HEK293 (cell line): ENCODE results near the gene C4orf36.

Source experiments
- CTCF ChIA-PET: fragments of 350-600 bp; formaldehyde crosslinking; extraction: SDS; loops from one replicate; lab custom pipeline; 2021; ENCODE audit warnings: antibody characterized with exemption; lab: Yijun Ruan, JAX
- POLR2A ChIA-PET: fragments of 300-600 bp; formaldehyde crosslinking; extraction: SDS; loops from one replicate; lab custom pipeline; 2020; ENCODE audit warnings: antibody characterized with exemption, inconsistent platforms; lab: Yijun Ruan, JAX
- H3K27ac ChIP-seq: fragments of 200-500 bp; sonication (Bioruptor generic); 2 replicates; pipeline ENCODE4 v1.5.1; 2014; ENCODE audit warnings: low read depth, low read length, control low read depth, inconsistent platforms; ENCODE audit errors: extremely low read depth
- H3K36me3 ChIP-seq, 2 experiments: fragments of 200-500 bp in 1 of 2; sonication (Bioruptor generic) in 1 of 2; 1 replicate in 1 of 2; 2 replicates in 1 of 2; pipeline ENCODE4 v1.5.1; 2014 to 2017; ENCODE audit warnings: inconsistent platforms in 2 of 2, low read length in 2 of 2; ENCODE audit not compliant: control insufficient read depth in 2 of 2, insufficient read depth in 1 of 2
- H3K4me1 ChIP-seq: fragments of 200-500 bp; sonication (Bioruptor generic); 2 replicates; pipeline ENCODE4 v1.5.1; 2014; ENCODE audit warnings: mild to moderate bottlenecking, low read length, inconsistent platforms; ENCODE audit not compliant: control insufficient read depth, insufficient read depth
- H3K4me3 ChIP-seq: 2 replicates; pipeline ENCODE4 v1.5.1; 2011; ENCODE audit warnings: low read depth, mild to moderate bottlenecking, control low read depth, low read length, moderate library complexity
- H3K9me3 ChIP-seq: fragments of 200-500 bp; sonication (Bioruptor generic); 2 replicates; pipeline ENCODE4 v1.5.1; 2014; ENCODE audit warnings: low read depth, low read length, inconsistent platforms; ENCODE audit not compliant: control insufficient read depth, insufficient read depth
- ATF2 ChIP-seq: fragments of 450-650 bp; formaldehyde crosslinking; IDR thresholded peaks from 2 replicates; pipeline ENCODE4 v1.5.1; 2016; ENCODE audit warnings: missing biosample characterization, missing genetic modification characterization, low read depth
- GLI2 ChIP-seq: fragments of 450-650 bp; formaldehyde crosslinking; IDR thresholded peaks from 2 replicates; pipeline ENCODE4; 2017; ENCODE audit warnings: missing biosample characterization, missing genetic modification characterization, low read depth, borderline replicate concordance
- IKZF3 ChIP-seq: fragments of 450-650 bp; IDR thresholded peaks from 2 replicates; pipeline ENCODE4 v1.5.0; 2018; ENCODE audit warnings: missing biosample characterization, mild to moderate bottlenecking, missing genetic modification characterization, moderate library complexity
- KLF9 ChIP-seq: fragments of 450-650 bp; formaldehyde crosslinking; IDR thresholded peaks from 2 replicates; pipeline ENCODE4 v1.5.1; 2016; ENCODE audit warnings: missing biosample characterization, missing genetic modification characterization, low read depth
- REST ChIP-seq: fragments of 450-650 bp; formaldehyde crosslinking; IDR thresholded peaks from 2 replicates; pipeline ENCODE4 v1.5.1; 2016; ENCODE audit warnings: missing biosample characterization, missing genetic modification characterization
- SALL2 ChIP-seq: fragments of 450-650 bp; formaldehyde crosslinking; IDR thresholded peaks from 2 replicates; pipeline ENCODE4 v1.5.0; 2017; ENCODE audit warnings: missing biosample characterization, mild to moderate bottlenecking, missing genetic modification characterization, borderline replicate concordance
- ZBTB7A ChIP-seq: fragments of 450-650 bp; formaldehyde crosslinking; IDR thresholded peaks from 2 replicates; pipeline ENCODE4 v1.5.1; 2016; ENCODE audit warnings: low read depth, missing biosample characterization, missing genetic modification characterization
- ZBTB8A ChIP-seq: fragments of 450-650 bp; formaldehyde crosslinking; IDR thresholded peaks from 2 replicates; pipeline ENCODE4 v1.5.1; 2016; ENCODE audit warnings: missing biosample characterization, missing genetic modification characterization
- ZFP41 ChIP-seq: fragments of 450-650 bp; formaldehyde crosslinking; IDR thresholded peaks from 2 replicates; pipeline ENCODE4 v1.5.1; 2016; ENCODE audit warnings: missing biosample characterization, missing genetic modification characterization, borderline replicate concordance
- ZNF133 ChIP-seq: fragments of 450-650 bp; formaldehyde crosslinking; IDR thresholded peaks from 2 replicates; pipeline ENCODE4 v1.5.1; 2016; ENCODE audit warnings: missing biosample characterization, missing genetic modification characterization
- ZNF138 ChIP-seq: fragments of 450-650 bp; formaldehyde crosslinking; IDR thresholded peaks from 2 replicates; pipeline ENCODE4 v1.5.1; 2016; ENCODE audit warnings: missing biosample characterization, missing genetic modification characterization, borderline replicate concordance
- ZNF140 ChIP-seq: fragments of 450-650 bp; formaldehyde crosslinking; IDR thresholded peaks from 2 replicates; pipeline ENCODE4 v1.5.1; 2016; ENCODE audit warnings: missing biosample characterization, missing genetic modification characterization
- ZNF155 ChIP-seq: fragments of 450-650 bp; formaldehyde crosslinking; IDR thresholded peaks from 2 replicates; pipeline ENCODE4 v1.5.1; 2016; ENCODE audit warnings: missing biosample characterization, missing genetic modification characterization
- ZNF16 ChIP-seq: fragments of 450-650 bp; formaldehyde crosslinking; IDR thresholded peaks from 2 replicates; pipeline ENCODE4 v1.5.1; 2016; ENCODE audit warnings: low read depth, missing biosample characterization, missing genetic modification characterization
- ZNF266 ChIP-seq: fragments of 450-650 bp; formaldehyde crosslinking; IDR thresholded peaks from 2 replicates; pipeline ENCODE4 v1.5.1; 2016; ENCODE audit warnings: missing biosample characterization, missing genetic modification characterization, low read depth
- ZNF324 ChIP-seq: fragments of 450-650 bp; formaldehyde crosslinking; IDR thresholded peaks from 2 replicates; pipeline ENCODE4 v1.5.1; 2016; ENCODE audit warnings: missing biosample characterization, missing genetic modification characterization
- ZNF354C ChIP-seq: fragments of 450-650 bp; formaldehyde crosslinking; IDR thresholded peaks from 2 replicates; pipeline ENCODE4 v1.5.1; 2016; ENCODE audit warnings: missing biosample characterization, missing genetic modification characterization, low read depth, borderline replicate concordance
- ZNF366 ChIP-seq: fragments of 450-650 bp; formaldehyde crosslinking; conservative IDR thresholded peaks from 2 replicates; pipeline ENCODE4 v1.5.1; 2016; ENCODE audit warnings: missing biosample characterization, missing genetic modification characterization
- ZNF48 ChIP-seq: fragments of 450-650 bp; formaldehyde crosslinking; IDR thresholded peaks from 2 replicates; pipeline ENCODE4 v1.5.1; 2016; ENCODE audit warnings: missing biosample characterization, missing genetic modification characterization
- ZNF560 ChIP-seq: fragments of 450-650 bp; formaldehyde crosslinking; IDR thresholded peaks from 2 replicates; pipeline ENCODE4 v1.5.1; 2017; ENCODE audit warnings: missing biosample characterization, missing genetic modification characterization, borderline replicate concordance
- ZNF596 ChIP-seq: fragments of 450-650 bp; IDR thresholded peaks from 2 replicates; pipeline ENCODE4 v1.5.0; 2018; ENCODE audit warnings: missing biosample characterization, mild to moderate bottlenecking, missing genetic modification characterization, moderate library complexity
- ZNF629 ChIP-seq: fragments of 450-650 bp; formaldehyde crosslinking; IDR thresholded peaks from 2 replicates; pipeline ENCODE4 v1.5.1; 2017; ENCODE audit warnings: missing biosample characterization, missing genetic modification characterization
- ZNF664 ChIP-seq: fragments of 450-650 bp; formaldehyde crosslinking; IDR thresholded peaks from 2 replicates; pipeline ENCODE4 v1.5.1; 2016; ENCODE audit warnings: missing biosample characterization, missing genetic modification characterization
- ZNF670 ChIP-seq: fragments of 450-650 bp; formaldehyde crosslinking; IDR thresholded peaks from 2 replicates; pipeline ENCODE4 v1.5.1; 2016; ENCODE audit warnings: missing biosample characterization, missing genetic modification characterization, low read depth
- ZNF707 ChIP-seq: fragments of 450-650 bp; formaldehyde crosslinking; IDR thresholded peaks from 2 replicates; pipeline ENCODE4 v1.5.1; 2016; ENCODE audit warnings: missing biosample characterization, missing genetic modification characterization
- ZNF76 ChIP-seq: fragments of 450-650 bp; formaldehyde crosslinking; IDR thresholded peaks from 2 replicates; pipeline ENCODE4; 2016; ENCODE audit warnings: low read depth, missing biosample characterization, missing genetic modification characterization, borderline replicate concordance
- ZNF785 ChIP-seq: fragments of 450-650 bp; formaldehyde crosslinking; IDR thresholded peaks from 2 replicates; pipeline ENCODE4 v1.5.1; 2016; ENCODE audit warnings: missing biosample characterization, missing genetic modification characterization
- ZNF792 ChIP-seq: fragments of 450-650 bp; formaldehyde crosslinking; IDR thresholded peaks from 2 replicates; pipeline ENCODE4 v1.5.1; 2016; ENCODE audit warnings: missing biosample characterization, missing genetic modification characterization

Gene C4orf36

DNA sequence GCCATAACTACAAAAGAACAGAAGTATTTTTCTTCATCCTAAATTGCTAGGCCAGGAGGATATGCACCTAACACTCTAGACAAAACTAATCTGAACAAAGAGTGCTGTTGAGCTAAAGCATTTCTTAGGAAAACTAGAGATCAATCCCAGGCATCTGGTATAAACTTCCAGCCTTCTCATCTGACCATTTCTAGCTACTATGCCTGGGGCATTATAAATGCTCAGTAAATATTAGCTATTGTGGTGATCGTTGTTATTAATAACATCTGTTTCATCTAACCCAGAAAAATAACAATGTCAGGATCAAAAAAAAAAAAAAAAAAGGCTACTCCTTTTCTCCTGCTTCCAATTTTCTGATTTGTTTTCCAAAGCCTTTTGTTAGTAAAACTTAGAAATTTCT, 35.3 kb downstream of the C4orf36 start (continued):
- no peak for TF ChIP-seq ZNF266 (tag by site-specific recombination)
- no peak for TF ChIP-seq ZNF792 (tag by site-specific recombination)
- no peak for TF ChIP-seq ZFP41 (tag by site-specific recombination)
- no peak for TF ChIP-seq KLF9 (tag by site-specific recombination)
- TF ChIP-seq ZNF664 (tag by site-specific recombination) = no peak

DNA sequence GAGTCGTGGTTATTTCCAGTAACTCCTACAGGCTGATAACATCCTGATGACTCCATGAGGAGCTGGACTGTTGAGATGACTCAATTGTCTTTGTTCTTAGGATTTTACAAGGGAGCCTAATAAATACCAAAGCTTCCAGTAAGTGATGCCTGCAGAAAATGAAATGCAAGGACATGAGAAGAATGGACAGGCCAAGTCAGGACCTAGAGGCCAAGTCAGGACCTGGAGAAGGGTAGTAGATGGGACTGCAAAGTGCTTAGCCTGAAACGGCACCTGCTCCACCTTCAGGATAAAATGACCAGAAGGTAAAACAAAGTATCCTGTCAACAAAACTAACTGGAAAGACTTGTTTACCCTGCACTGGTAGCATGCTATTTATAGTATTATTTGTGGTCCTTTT, 36.6 kb downstream of the C4orf36 start:
- ChIA-PET POLR2A (no interaction called here), CTCF (no interaction called here)
- H3K4me3 ChIP-seq = no peak overlapping the region
- no peaks in the 10 kb centered on the region for H3K4me1 ChIP-seq
- no peaks in the 10 kb centered on the region for H3K36me3 ChIP-seq
- TF ChIP-seq ZNF354C (no peak), ZNF670 (tag by site-specific recombination) (no peak), ZNF155 (tag by site-specific recombination) (no peak), GLI2 (tag by site-specific recombination) (no peak), ZNF138 (tag by site-specific recombination) (no peak), ZNF707 (tag by site-specific recombination) (no peak), ZNF560 (no peak), REST (tag by site-specific recombination) (no peak), ATF2 (tag by site-specific recombination) (no peak), ZNF596 (tag by site-specific recombination) (no peak)
- TF ChIP-seq, all 188 proteins: peak for 0
- no peak overlapping the region for H3K27ac ChIP-seq
- no peaks in the 10 kb centered on the region for H3K9me3 ChIP-seq

- CTCF ChIA-PET = no interaction called here
- H3K4me3 ChIP-seq = no peak overlapping the region
- POLR2A ChIA-PET = no interaction called here
- no peaks in the 10 kb centered on the region for H3K9me3 ChIP-seq
- no peak overlapping the region for H3K27ac ChIP-seq
- no peaks in the 10 kb centered on the region for H3K36me3 ChIP-seq
- H3K4me1 ChIP-seq = no peaks in the 10 kb centered on the region
- TF ChIP-seq ZNF48 (tag by site-specific recombination) (no peak), ZNF76 (tag by site-specific recombination) (no peak), ZNF629 (tag by site-specific recombination) (no peak), ZNF155 (tag by site-specific recombination) (no peak), ZNF16 (no peak), ZNF596 (tag by site-specific recombination) (no peak), ZNF133 (tag by site-specific recombination) (no peak), SALL2 (no peak), ZBTB8A (tag by site-specific recombination) (no peak), ZNF366 (tag by site-specific recombination) (no peak), ZNF324 (tag by site-specific recombination) (no peak), IKZF3 (no peak), ZNF140 (tag by site-specific recombination) (no peak), ZNF785 (no peak), ZNF670 (tag by site-specific recombination) (no peak), ZNF560 (no peak), ZNF664 (tag by site-specific recombination) (no peak), ZBTB7A (no peak)
Measured at GRCh38 chr4:86853209-86853608, 39.0 kb downstream of the C4orf36 start.
